GM18868 (cell line): ENCODE data around the gene MFSD6.
"Not testable (repeated sequence)": the region's sequence is repeated elsewhere in the genome, so short reads cannot be mapped to it uniquely, and the experiment has no call there.

Source experiments
- ATAC-seq: cut with Tn5 transposase; IDR thresholded peaks from one replicate; pipeline ENCODE4 v1.9.1; 2021; ENCODE audit warnings: mild to moderate bottlenecking, moderate library complexity; ENCODE audit not compliant: unreplicated experiment

The MFSD6 gene

DNA sequence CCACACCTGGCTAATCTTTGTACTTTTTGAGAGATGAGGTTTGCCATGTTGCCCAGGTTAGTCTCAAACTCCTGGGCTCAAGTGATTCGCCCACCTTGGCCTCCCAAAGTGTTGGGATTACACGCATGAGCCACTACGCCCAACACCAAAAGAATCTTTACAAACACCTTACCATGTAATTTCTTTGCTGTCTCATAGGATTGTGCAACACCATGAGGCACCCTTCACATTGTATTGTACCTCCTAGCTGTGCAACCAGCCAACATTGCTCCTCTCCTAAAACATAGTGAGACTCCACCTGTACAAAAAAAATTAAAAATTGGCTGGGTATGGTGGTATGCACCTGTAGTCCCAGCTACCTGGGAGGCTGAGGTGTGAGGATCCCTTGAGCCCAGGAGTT, 3.1 kb upstream of the MFSD6 start:
- ATAC-seq: no peak

DNA sequence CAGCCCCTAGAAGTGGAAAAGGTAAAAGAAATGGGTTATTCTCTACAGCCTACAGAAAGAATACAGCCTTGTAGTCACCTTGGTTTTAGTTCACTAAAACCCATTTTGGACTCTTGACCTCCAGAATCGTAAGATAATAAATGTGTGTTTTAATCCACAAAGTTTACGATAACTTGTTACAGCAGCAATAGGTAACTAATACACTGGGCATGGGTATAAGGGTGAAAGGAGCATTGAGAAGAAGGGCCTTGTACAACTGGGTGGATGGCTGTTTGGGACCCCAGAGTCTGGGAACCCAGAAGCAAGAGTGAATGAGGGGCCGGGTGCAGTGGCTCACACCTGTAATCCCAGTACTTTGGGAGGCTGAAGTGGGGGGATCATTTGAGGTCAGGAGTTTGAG, 2.2 kb upstream of the MFSD6 start:
- no peak for ATAC-seq

DNA sequence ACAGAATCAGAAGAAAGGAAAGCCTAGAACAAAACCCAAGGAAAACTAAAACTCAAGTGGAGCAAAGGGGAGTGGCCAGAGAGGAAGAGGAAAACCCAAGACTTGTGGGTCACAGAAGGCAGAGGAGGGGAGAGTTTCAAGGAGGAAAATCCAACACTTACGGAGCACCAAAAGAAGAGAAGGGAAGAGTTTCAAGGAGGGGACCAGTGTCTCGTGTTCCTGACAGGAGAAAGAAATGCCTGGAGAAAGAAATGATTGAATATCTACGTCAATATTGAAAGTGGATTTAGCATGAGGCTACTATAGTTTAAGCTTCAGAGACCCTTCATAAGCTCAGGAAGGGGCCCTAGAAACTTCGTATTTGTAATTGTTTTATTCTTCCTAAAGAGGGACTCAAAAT, 1.4 kb upstream of the MFSD6 start:
- ATAC-seq: no peak

DNA sequence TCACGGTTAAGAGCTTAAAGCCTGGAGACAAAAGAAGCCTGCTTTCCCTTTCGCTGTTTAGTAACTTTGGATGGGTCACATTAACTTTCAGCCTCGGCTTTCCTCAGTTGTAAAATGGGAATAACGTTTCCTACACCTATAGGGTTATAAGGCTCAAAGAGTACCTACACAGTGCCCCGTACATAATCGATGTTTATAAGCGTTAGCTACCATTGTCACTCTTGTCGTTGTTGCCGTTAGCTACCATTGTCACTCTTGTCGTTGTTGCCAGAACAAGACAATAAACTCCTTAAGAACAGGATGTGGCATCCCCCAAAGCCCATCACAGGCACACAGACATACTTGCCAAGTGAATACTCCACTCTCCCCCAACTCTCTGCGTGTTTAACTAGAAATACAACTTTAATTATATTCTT, 901 bp upstream of the MFSD6 start:
- ATAC-seq: peak; percentile 1

DNA sequence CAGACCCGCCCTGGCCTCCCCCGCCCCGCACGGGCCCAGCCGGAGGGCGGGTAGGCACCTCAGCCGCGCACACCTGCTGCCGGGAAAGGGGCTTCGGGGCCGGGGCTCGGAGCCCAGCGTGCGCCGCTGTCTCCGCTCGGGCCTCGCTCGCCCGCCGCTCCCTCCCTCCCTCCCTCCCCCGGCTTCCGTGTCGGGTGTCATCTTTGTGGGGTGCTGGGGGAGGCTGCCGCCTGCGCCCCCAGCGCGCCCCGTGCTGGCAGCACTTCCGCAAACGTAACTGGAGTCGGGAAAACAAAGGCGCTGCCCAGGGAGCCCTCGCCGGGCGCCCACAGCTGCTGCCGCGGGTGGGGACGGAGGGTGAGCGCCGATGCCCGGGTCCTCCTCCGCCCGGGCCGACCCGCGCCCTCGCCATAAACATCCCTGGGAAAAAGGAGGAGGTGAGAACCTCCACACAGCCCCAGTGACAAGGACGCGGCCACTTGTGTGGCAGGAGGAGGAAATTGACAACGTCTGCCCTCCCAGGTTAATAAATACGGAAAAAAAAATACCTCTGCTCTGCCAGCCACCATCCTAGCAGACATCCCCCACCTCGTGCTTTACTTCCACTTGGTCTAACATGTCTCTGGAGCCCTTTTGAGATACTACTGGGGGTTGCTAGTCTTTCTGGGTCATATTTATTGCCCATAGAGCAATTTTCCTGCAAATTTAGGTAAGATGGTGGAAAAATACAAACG, 550 bp downstream of the MFSD6 start:
- peak; percentile 60 for ATAC-seq

DNA sequence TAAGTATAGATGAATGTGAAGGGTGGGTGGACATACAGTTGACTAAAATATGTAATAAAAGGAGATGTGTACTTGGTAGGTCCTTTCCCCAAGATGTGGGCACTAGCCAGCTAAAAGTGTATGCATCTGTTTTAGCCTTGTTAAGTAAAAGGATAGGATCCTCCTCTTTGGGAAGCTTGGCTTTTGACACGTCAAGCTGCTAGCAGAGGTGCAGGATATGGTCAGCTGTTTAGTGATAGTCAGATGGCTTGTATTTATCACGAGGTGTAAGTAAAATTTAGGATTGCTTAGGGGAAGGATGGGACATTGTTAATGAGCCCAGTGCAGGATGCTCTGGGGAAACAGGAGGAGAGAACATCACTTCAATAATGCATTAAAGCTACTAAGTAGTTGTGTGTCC, 1.5 kb downstream of the MFSD6 start:
- ATAC-seq: no peak

DNA sequence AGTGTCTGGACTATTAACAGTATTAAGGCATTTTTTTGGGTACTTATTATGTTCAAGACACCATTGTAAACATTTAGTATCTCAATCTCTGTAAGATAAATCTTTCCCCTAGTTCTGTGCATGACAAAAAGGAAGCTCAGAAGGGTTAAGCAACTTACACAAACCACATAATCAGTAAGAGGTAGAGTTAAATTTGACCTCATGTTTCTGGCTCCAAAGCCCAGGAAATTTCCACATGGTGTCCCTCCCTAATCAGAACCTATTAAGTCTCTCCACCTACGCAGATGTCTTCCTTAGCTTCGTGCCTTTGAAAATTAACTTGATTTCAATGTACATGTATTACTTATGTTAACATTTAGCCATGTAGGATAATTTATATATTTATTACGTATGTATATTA, 2.0 kb downstream of the MFSD6 start:
- no peak for ATAC-seq

DNA sequence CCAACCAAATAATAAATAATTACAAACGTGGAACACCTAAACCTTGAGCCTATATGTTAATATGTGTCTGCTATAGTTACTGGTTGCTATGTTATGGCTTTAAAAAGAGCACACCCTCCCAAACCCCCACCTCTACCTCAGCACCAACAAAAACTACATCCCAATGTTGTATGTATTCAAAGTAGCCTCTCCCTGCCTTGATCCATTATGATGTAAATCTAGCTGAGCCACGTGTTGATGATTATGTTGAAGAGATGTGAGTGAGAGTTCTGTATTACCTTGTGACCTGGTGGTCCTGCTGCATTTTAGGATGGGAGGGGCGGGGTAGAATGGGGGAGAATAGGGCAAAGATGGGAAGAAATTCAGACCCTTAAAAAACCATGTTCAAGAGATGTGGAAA, 4.8 kb downstream of the MFSD6 start:
- ATAC-seq: no peak

DNA sequence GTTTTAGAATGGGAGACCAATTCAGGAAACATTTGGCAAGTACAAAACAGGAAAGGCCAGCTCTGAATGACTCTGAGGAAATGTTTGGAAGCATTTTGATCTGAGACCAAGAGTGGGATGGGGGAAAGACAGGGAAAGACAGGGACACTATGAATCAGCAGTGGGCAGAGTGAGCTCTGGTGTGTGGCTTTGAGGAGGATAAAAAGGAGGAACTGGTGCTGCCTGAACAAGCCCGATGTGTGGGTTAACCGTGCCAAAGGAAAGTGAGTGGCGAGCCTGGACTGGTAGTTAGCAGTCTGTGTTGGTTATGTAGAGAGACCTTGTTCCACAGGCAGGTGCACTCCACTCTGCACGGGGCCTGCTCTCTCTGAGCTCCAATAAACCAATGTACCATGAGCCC, 5.3 kb downstream of the MFSD6 start:
- ATAC-seq: no peak

DNA sequence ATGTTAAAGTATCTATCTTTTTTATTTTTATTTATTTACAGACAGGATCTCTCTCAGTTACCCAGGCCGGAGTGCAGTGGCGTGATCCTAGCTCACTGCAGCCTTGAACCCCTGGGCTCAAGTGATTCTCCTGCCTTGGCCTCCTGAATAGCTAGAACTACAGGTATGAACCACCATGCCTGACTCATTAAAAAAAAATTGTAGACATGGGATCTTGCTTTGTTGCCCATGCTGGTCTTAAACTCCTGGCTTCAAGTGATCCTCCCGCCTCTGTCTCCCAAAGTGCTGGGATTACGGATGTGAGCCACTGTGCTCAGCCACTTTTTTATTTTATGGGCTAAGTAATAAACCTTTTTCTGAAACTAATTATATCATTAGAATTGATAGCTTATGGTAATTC, 7.1 kb downstream of the MFSD6 start:
- ATAC-seq: no peak

DNA sequence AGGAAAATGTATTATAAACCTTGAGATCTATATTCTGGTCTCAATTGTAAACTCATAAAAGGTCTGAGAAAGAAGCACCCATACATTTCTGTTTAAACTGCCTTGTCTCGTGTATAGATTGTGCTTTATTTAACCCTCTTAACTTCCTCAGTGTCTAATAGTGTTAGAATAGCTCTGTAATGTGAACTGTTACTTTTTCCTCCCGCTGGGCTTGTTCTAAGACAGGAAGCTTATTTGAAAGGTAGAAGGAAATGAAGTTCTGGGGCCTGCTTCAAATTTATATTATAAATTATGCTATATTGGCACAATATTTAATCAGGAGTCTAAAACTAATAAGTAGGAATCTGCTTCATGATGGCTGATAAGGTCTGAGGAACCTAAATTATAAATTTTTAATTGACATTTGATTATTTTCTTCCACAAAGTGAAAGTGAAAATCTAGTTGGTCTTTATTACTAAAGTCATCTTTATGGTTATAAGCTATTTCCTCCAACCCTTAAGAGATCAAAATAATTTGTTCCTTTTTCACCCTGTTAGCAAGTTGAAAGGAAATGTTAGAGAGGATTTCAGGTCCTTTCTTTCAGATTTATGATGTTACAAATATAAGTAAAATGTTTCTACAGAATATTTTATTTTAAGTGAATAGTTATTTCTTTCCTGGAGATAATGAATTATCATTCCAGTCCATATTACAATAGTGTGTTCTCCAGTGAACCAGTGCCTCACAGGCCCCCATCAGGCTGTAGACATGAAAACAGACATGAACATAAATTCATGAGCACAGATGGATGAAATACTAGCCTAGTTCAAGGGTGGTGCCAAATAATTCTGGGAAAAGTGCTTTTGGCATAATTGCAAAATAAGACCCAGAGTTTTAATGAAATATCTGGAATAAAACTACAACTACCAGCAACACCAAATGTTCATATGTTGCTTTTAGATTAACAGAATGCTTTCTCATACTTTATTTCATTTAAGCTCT, 7.9 kb downstream of the MFSD6 start:
- peak; percentile 53 for ATAC-seq

DNA sequence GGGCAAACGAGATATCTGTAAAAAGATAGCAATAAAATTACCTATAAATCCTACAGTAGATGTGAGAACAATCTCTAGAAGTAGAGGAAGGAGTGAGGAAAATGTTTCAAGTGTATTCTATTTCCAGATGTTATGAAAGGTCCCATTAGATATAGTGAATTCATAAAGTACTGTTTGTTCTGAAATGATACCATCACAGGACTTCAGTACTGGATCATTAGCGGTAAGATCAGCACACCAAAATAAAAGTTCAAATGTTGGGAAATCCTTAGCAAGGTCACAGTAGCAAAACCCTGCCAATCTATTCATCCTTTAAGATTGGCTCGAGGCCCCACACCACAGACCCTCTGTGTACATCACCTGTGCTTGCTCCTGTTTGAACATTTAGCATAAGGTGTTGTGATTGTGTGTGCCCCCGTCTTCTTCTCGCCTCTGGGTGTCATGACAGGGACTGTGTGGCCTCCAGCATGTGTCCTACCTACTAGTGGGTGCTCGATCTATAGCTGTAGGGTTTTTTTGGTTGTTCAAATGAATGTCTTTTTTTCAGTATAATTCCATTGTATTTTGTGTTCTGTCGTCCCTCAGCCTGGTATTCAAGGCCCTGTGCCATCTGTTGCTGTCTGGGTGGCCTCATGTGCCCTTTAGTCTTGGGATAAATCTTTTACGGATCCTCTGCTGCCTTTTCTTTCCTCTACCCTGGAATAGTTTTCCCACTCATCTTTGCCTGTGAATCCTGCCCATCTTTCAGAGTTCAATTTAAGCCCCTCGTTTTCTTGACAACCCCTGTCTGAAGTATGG, 9.1 kb downstream of the MFSD6 start:
- ATAC-seq: no peak

DNA sequence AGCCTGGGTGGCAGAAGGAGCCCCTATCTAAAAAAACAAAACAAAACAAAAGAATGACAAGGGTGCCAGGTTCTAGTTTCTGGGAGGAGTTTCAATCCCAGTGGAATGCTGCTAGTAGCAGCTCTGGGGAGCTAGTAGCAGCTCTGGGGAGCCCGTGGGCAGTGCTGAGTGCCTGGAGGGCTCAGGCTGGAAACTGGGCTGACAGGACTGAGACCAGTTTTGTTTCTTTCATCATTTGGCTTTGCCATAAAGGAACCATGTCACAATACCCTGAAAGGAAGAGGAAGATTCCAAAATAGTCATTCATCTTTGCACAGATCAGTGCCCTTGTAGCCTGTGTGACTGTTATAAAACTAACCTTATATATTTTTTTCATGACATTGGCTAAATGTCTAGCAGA, 10.6 kb downstream of the MFSD6 start:
- no peak for ATAC-seq

DNA sequence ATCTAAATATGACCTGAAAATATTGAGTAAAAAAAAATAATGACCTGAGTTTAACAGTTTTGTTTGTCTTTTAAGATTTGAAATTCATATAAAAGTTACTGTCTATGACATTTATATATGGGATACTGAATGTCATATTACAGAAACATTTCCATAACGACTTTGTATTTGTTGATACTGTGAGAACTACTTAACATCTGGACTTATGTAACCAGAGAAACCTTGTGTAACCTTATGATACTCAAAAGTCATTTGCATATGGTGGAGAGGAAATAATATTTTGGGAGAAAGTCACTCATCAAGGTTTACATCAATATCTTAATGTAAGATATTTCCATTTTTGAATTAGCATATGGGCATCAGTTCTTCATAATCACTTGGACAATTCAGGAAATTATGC, 12.6 kb downstream of the MFSD6 start:
- no peak for ATAC-seq

DNA sequence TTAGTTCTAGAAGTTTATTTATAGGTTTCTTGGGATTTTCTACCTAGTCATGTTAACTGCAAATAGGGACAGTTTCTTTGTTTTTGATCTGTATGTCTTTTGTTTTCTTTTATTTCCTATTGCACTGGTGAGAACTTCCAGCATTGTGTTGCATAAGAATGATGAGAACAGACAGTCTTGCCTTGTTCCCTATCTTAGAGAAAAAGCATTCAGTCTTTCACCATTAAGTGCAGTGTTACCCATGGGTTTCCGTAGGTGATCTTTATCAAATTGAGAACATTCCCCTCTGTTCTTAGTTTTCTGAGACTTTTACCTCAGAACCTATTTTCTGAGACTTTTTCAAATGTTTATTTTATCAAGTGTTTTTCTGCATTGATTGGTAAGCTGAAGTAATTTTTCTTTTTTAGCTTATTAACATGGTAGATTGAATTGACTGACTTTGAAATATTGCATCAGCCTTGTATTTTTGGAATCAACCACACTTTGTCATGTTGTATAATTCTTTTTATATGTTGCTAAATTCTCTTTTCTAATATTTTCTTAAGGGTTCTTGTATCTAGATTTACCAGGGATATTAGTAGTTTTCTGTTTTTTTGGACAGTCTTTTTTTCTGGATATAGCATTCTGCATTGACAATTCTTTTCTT, 17.2 kb downstream of the MFSD6 start:
- no peak for ATAC-seq

DNA sequence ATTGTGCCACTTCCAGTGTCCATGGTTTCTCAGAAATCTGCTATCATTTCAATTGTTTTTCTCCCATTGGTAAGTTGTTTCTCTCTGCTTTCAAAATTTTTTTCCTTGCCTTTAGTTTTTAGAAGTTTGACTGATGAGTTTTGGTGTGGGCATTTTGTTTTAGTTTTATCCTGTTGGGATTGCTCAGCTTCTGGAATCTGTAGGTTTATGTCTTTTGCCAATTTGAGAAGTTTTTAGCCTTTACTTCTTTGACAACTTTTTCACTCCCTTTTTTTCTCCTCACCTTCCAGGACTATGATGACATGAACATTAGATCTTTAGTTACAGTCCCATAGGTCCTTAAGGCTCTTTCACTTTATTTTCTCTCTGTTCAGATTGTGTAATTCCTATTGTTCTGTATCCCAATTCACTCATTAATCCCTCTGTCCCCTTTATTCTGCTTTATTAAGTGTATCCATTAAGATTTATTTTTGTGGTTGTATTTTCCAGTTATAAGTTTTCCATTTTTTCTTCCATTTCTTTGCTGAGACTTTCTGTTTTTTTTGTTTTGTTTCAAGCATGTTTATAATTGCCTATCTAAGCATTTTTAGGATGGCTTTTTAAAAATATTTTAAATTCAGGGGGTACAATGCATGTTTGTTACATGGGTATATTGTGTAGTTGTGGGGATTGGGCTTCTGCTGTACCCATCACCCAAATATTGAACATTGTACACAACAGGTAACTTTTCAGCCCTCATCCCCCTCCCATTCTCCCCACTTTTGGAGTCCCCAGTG, 17.9 kb downstream of the MFSD6 start:
- no peak for ATAC-seq

DNA sequence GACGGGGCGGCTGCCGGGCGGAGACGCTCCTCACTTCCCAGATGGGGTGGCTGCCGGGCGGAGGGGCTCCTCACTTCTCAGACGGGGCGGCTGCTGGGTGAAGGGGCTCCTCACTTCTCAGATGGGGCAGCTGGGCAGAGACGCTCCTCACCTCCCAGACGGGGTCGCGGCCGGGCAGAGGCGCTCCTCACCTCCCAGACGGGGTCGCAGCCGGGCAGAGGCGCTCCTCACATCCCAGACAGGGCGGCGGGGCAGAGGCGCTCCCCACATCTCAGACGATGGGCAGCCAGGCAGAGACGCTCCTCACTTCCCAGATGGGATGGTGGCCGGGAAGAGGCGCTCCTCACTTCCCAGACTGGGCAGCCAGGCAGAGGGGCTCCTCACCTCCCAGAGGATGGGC, 22.7 kb downstream of the MFSD6 start:
- not testable (repeated sequence) for ATAC-seq

DNA sequence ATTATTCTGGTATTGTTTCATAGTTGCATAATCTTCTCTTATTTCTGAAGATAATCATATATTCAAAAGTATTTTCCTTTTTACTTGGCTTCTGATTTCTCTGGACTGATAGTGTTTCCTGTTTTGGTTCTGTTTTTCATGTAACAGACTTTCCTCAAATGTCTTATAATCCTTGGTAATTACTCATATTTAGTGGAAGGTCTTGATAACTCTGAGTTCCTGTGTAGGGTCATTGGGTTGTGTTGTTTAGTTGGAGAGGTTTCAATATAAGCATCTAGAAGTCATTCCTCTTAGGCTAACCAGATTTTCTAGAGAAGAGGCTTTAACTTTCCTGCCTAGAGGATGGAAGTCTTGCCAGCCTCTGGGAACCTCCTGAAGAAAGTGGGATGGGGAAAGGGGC, 23.8 kb downstream of the MFSD6 start:
- no peak for ATAC-seq

DNA sequence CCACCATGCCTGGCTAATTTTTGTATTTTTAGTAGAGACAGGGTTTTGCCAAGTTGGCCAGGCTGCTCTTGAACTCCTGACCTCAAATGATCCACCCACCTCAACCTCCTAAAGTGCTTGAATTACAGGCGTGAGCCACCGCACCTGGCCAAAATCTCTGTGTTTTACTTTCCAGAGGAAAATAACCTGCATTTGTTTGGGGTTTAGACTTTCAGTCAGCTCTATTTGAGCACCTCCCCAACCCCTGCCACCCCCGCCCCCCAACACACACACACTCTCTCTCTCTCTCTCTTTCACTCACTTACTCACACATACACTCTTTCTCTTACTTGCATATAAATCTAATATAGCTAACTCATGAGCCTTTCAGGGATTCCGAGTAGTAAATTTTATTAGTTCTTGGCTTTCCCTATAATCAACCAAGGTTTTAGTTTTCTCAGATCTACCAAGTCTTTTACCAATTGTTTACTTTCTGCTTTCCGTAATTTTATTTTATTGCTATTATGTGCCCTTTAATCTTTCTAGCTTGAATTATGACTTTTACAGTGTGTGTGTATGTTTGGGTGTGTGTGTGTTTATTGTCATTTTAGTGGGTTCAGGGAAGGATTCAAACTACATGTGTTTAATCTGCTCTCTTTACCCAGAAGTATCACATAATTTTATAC, 24.5 kb downstream of the MFSD6 start:
- ATAC-seq: peak; percentile 47
